ENCODE data around the gene CIAPIN1.

CIAPIN1 gene

DNA sequence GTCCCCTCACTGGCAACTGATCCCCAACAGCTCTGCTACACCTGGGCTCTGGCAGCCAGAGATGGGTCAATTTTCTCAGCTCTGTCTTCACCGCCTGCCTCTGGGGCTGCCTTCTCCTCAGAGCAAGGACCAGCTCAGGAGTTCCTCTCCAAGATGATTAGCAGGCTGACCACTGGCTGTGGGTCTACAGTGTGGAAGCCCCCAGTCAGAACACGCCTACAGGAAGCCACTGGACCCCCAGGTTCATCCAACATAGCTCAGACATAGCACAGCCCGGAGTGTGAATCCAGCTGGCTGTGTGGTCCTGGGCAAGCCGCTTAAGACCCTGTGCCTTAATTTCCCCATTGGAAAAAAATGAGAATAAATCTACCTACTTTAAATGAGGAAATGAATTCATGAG is 34.2 kb upstream of the CIAPIN1 start:
- H3K9me3 ChIP-seq (ENCODE audit: control insufficient read depth, insufficient read depth, low read length): no peaks in the 10 kb centered on the region
- H3K4me1 ChIP-seq (ENCODE audit: control insufficient read depth, insufficient read depth, low read length): peaks cover 8% of the 10 kb centered on the region
- peaks cover 20% of the 10 kb centered on the region for H3K27me3 ChIP-seq (ENCODE audit: control insufficient read depth, insufficient read depth, low read length)
- no peaks in the 10 kb centered on the region for H3K36me3 ChIP-seq (ENCODE audit: control insufficient read depth, insufficient read depth, low read length)
- H3K4me3 ChIP-seq (ENCODE audit: low read depth, low read length): no peak overlapping the region
- no peak overlapping the region for H3K9ac ChIP-seq (ENCODE audit: low read depth, low read length)

DNA sequence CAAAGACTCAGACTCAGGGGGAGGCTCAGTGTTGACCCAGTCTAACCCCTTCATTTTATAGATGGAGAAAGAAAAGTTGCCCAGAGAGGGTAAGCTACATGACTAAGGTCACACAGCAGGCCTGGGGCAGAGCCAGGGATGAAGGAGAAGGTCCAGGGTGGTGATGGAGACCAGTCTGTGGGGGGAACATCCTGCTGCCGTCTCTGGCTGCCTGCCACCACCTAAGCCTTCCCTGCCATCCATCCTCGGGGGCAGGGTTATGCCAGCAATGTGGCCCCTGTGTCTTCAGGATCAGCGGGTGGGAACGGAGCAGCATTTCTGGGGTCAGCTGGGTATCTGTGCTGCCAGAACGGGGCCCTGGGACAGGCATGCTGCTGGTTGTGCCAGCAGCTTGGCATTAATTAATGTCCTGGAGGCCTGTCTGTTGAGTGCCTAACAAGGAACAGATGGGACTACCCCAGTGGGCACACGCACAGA is 33.6 kb upstream of the CIAPIN1 start:
- Histone ChIP-seq H3K4me1 (ENCODE audit: control insufficient read depth, insufficient read depth, low read length) (peaks cover 14% of the 10 kb centered on the region), H3K9me3 (ENCODE audit: control insufficient read depth, insufficient read depth, low read length) (no peaks in the 10 kb centered on the region), H3K4me3 (ENCODE audit: low read depth, low read length) (no peak overlapping the region), H3K27me3 (ENCODE audit: control insufficient read depth, insufficient read depth, low read length) (peaks cover 19% of the 10 kb centered on the region), H3K9ac (ENCODE audit: low read depth, low read length) (no peak overlapping the region), H3K36me3 (ENCODE audit: control insufficient read depth, insufficient read depth, low read length) (no peaks in the 10 kb centered on the region)

DNA sequence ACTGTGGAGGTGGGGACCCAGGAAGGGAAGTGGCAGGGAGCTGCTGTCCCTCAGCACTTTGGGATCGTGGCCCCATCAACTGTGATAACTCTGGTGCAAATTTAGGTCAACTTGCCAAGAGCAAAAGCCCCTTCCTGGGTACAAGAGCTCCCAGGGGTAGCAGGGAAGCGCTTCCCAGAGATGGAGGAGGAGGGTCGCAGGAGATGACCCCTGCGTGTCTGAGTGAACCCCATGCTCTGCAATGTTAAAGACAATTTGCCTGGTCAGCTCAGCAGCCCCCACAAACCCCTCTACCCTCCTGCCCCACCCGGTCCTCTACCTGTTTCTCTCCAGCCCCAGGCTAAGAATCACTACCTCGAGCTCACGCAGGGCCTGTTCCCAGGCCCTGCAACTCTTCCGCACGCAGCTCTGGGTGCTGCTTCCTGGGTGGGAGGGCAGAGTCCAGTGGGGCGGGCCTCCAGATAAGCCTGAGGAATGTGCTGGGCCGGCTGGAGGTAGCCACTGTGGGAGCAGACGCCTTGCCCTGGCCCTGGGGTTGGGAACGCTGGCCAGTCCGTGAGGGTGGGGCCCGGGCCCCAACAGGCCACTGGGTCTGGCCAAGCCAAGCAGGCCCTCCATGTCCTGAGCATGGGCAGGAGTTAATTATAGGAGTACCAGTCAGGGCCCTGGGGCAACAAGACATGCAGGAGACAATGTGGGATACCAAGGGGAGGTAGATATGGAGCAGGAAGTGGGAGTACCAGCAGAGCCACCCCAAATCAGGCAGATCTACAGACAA is 33.0 kb upstream of the CIAPIN1 start:
- no peaks in the 10 kb centered on the region for H3K36me3 ChIP-seq (ENCODE audit: control insufficient read depth, insufficient read depth, low read length)
- H3K4me1 ChIP-seq (ENCODE audit: control insufficient read depth, insufficient read depth, low read length): peaks cover 14% of the 10 kb centered on the region
- no peaks in the 10 kb centered on the region for H3K9me3 ChIP-seq (ENCODE audit: control insufficient read depth, insufficient read depth, low read length)
- H3K9ac ChIP-seq (ENCODE audit: low read depth, low read length): no peak overlapping the region
- peak overlapping the region; percentile 65 for H3K4me3 ChIP-seq (ENCODE audit: low read depth, low read length)
- H3K27me3 ChIP-seq (ENCODE audit: control insufficient read depth, insufficient read depth, low read length): peaks cover 12% of the 10 kb centered on the region

DNA sequence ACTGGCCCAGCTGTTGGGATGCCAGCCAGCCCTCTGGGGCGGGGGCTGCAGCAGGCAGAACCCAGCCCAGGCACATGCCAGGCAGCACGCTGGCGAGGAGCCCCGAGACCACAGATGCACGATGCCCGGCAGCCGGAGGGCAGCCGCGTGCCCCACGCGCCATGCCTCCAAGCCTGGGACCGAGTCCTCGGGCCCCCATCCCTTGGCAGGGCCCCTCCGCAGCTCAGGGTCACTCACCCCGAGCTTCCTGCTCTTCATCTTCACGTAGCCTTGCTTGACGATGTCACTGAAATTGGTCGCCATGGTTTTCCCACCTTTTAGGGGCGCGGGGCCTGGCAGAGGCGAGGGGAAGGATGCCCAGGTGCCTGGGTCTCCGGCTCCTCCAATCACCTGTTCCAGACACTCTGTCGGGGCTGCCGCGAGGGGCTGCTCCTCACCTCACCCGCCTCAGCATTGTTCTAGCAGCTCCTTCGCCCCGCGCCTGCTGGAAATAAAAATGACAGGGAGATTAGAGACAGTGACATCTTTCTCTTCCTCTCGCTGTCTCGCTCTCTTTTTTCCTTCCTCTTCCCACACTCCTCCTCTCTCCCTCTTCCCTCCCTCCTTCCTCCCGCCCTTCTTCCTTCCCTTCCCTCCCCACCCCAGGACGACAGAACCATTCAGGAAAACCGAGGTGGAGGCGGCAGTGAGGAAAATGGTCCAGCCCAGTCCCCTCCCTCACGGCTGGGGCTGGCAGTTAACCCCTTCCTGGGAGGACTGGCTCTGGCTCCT is 32.2 kb upstream of the CIAPIN1 start:
- Histone ChIP-seq H3K27me3 (ENCODE audit: control insufficient read depth, insufficient read depth, low read length) (peaks cover 5% of the 10 kb centered on the region), H3K9me3 (ENCODE audit: control insufficient read depth, insufficient read depth, low read length) (no peaks in the 10 kb centered on the region), H3K4me3 (ENCODE audit: low read depth, low read length) (peak overlapping the region; percentile 65), H3K9ac (ENCODE audit: low read depth, low read length) (no peak overlapping the region), H3K36me3 (ENCODE audit: control insufficient read depth, insufficient read depth, low read length) (no peaks in the 10 kb centered on the region), H3K4me1 (ENCODE audit: control insufficient read depth, insufficient read depth, low read length) (peaks cover 16% of the 10 kb centered on the region)

DNA sequence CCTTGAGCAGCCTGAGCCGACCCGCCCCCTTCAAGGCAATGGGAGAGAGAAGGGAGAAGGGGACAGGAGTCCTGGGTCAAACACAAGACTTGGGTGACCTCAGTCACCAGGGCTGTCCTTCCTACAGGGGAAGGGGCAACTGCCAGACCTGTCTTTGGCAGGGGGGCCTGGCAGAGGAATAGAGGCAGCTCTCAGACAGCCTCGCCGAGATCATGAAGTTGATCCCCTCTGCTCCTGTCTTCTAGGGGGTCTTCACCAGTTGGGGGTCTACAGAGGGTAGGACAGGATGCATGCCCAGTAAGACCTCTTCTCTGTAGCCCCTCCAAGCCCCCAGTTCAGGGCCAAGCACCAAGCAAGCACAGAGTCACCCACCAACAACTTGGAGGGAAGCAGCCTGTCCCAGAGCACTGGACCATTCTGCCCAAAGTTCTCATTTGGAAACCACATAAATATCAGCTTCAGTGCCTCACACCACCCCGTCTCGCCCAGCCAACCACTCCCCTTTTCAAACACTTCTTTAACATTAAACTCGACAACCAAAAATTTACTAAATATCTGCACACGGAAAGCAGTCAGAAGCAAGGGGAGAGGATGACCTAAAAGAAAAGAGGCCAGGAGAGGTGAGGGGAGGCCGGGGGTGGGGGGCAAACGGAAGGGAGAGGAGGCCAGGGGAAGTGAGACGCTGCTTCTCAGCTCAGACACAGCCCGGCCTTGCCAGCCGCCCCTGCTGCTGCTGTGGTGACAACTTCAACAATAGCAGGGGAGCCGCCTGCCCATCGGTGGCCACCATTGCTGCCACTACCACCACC is 31.4 kb upstream of the CIAPIN1 start:
- peak overlapping the region; percentile 65 for H3K4me3 ChIP-seq (ENCODE audit: low read depth, low read length)
- H3K9ac ChIP-seq (ENCODE audit: low read depth, low read length): no peak overlapping the region
- H3K36me3 ChIP-seq (ENCODE audit: control insufficient read depth, insufficient read depth, low read length): no peaks in the 10 kb centered on the region

DNA sequence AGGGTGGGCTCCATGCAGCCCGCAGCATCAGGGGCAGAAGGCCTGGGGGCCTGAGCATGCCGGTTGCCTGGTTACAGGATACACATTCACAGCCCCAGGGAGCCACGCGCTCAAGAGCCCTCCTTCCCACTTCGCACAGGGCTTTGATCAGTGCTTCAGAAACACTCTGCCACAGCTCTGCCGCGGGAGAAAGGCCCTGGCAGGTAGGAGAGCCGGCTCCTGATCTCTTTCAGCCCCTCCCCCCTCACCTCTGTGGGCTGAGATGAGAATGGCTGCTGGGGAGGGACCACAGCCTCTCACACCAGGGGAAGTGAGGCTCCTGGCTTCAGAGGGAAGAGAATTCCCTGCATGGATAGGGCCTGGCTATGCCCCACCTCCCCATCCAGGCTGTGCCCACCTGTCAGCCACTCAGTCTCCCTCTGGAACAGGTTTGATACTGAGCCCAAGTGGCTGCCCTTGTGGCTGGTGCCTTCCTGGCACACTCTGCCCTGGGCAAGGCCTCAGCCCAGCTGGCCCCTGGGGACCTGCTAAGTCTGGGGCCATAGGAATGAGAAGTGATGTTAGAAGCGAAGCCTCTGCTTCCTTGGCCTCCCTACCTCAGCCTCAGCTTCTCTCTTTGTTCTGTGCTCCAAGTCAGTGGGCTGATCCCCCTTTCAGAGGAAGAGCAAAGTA is 30.5 kb upstream of the CIAPIN1 start:
- Histone ChIP-seq H3K36me3 (ENCODE audit: control insufficient read depth, insufficient read depth, low read length) (peaks cover 3% of the 10 kb centered on the region), H3K9ac (ENCODE audit: low read depth, low read length) (no peak overlapping the region), H3K4me3 (ENCODE audit: low read depth, low read length) (no peak overlapping the region), H3K27me3 (ENCODE audit: control insufficient read depth, insufficient read depth, low read length) (peaks cover 5% of the 10 kb centered on the region), H3K4me1 (ENCODE audit: control insufficient read depth, insufficient read depth, low read length) (peaks cover 21% of the 10 kb centered on the region), H3K9me3 (ENCODE audit: control insufficient read depth, insufficient read depth, low read length) (no peaks in the 10 kb centered on the region)

More for the DNA sequence above, 31.4 kb upstream of the CIAPIN1 start:
- Histone ChIP-seq H3K9me3 (ENCODE audit: control insufficient read depth, insufficient read depth, low read length) (no peaks in the 10 kb centered on the region), H3K27me3 (ENCODE audit: control insufficient read depth, insufficient read depth, low read length) (peaks cover 5% of the 10 kb centered on the region), H3K4me1 (ENCODE audit: control insufficient read depth, insufficient read depth, low read length) (peaks cover 16% of the 10 kb centered on the region)

DNA sequence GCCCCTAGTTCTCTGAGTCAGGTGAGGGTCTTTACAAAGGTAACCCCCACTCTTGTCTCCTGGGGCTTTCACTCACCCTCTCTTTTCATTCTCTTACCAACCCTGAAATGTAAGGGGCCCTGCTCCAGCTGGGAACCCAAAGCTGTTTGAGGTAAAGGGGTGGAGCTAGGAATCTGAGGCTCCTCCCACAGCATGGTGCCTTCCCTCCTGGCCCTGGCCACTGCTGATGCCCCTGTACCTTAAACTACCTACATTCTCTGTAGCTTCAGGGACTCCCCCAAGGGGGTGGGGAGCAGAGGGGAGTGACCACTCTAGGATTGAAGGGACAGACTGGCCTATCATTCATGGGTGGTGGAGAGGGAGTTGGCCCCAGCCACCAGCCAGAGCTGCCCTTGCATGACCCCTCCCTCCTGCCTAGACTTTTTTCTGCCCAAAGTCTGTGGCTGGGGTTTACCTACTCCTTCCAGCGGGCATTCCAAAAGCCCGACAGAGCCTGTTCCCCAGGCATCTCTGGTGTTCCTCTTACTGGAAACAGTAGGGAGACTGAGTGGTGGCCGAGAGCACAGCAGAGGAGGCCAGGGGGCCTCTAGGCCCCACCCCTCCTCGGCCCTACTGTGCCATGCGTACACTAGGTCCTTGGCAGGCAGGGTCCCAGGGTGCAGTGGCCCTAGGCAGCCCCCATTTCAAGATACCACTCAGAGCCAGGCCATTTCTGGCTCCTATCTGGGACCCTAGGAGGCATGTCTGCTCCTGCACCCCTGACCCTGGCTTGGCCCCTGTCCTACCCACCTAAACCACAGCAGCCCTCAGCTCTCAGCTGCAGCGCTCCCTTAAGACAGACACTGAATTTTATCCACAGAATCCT is 29.6 kb upstream of the CIAPIN1 start:
- Histone ChIP-seq H3K4me3 (ENCODE audit: low read depth, low read length) (peak overlapping the region; percentile 9), H3K27me3 (ENCODE audit: control insufficient read depth, insufficient read depth, low read length) (peaks cover 5% of the 10 kb centered on the region), H3K9ac (ENCODE audit: low read depth, low read length) (no peak overlapping the region), H3K36me3 (ENCODE audit: control insufficient read depth, insufficient read depth, low read length) (peaks cover 3% of the 10 kb centered on the region), H3K4me1 (ENCODE audit: control insufficient read depth, insufficient read depth, low read length) (peaks cover 28% of the 10 kb centered on the region), H3K9me3 (ENCODE audit: control insufficient read depth, insufficient read depth, low read length) (no peaks in the 10 kb centered on the region)

DNA sequence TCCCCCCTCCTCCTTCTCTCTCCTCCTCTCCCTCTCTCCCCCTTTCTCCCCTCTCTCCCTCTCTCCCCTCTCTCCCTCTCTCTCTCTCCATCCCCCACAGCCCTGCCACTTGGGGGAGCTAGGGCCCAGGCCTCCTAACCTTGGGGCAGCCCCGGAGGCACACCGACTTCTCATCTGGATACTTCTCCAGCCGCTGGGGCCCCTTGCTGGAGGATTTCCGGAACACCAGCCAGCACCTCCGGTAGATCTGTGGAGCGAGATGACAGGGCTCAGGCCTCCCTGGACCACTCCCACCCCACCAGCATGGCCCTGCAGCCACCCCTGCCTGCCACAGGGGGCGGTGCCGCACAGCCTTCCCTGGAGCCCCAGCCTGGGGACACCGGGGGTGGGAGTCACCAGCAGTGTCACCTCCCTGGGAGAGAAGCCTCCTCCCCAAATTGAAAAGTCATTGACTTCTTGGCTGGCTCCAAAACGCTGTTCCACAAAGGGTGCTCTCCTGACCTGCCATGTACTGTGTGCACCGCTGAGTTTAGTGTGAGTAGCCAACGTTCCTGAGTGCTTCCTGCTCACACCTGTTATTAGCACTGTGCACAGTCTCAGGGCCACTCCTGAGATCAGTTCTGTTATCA is 28.6 kb upstream of the CIAPIN1 start:
- peaks cover 5% of the 10 kb centered on the region for H3K27me3 ChIP-seq (ENCODE audit: control insufficient read depth, insufficient read depth, low read length)
- H3K9me3 ChIP-seq (ENCODE audit: control insufficient read depth, insufficient read depth, low read length): no peaks in the 10 kb centered on the region
- H3K4me3 ChIP-seq (ENCODE audit: low read depth, low read length): peak overlapping the region; percentile 9
- peaks cover 36% of the 10 kb centered on the region for H3K4me1 ChIP-seq (ENCODE audit: control insufficient read depth, insufficient read depth, low read length)
- H3K36me3 ChIP-seq (ENCODE audit: control insufficient read depth, insufficient read depth, low read length): peaks cover 5% of the 10 kb centered on the region
- H3K9ac ChIP-seq (ENCODE audit: low read depth, low read length): no peak overlapping the region

DNA sequence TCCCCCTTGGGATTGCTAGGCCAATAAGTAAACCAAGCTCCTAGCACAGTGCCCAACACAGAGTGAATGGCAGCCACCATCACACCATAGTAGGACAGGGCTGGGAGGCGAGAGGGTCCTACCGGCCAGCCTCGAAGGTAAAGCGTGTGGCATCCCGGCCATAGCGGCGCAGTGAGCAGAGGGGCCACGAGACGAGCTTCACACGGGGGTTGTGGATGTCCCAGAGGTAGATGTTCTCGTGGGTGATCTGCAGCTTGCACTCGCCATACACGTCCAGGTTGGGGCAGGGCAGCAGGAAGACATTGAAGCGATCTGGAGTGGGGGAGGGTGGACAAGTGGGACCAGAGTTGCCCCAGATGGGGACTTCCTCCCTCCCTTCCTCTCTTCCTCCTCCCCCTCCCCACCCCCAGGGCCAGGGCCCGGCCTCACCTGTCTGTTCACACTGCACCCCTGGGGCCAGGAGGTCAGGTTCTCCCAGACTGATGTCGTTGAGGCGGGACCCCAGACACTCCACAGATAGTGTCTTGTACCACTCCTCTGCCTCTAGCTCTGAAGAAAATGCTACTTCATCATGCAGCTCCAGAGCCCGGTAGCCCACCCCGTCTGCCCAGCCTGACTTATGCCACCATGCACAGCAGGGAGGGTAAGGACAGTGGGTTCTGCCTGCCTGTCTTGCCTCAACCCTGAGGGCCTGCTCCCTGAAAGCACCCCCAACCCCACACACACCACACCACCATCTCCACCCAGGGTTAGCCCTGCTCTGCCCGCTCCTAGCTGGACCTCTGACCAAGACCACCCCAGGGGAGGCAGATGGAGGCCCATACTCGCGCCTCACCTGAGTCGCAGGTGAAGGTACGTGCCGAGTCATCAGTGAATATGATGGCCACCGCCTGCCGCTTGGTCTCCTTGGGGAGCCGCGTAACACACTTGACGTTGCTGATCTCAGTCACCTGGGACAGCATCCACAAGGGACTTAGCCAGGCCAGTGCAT is 27.8 kb upstream of the CIAPIN1 start:
- Histone ChIP-seq H3K27me3 (ENCODE audit: control insufficient read depth, insufficient read depth, low read length) (peaks cover 5% of the 10 kb centered on the region), H3K9me3 (ENCODE audit: control insufficient read depth, insufficient read depth, low read length) (no peaks in the 10 kb centered on the region), H3K36me3 (ENCODE audit: control insufficient read depth, insufficient read depth, low read length) (peaks cover 13% of the 10 kb centered on the region), H3K4me1 (ENCODE audit: control insufficient read depth, insufficient read depth, low read length) (peaks cover 36% of the 10 kb centered on the region), H3K4me3 (ENCODE audit: low read depth, low read length) (peak overlapping the region; percentile 9), H3K9ac (ENCODE audit: low read depth, low read length) (no peak overlapping the region)

Data from iPS-15b (cell line).